Activated T-cell treated with anti-CD3 and anti-CD28 coated beads, Interleukin-2, amount 50 U/mL, for 72 hours (primary cell): Measurements from ENCODE around the gene ATG10. TPM values are rescaled to one million over a fixed set of nuclear protein-coding genes. Genes with fewer than 3 reads are reported as not detected.

Source experiments
- ATAC-seq, 2 donors: fragments of 150-1000 bp; cut with Tn5 transposase; replicated peaks in 1 of 2; 2 replicates each; pipeline ENCODE4 v1.10.0; 2021; ENCODE audit warnings: moderate library complexity in 2 of 2, mild to moderate bottlenecking in 1 of 2
- DNase-seq, 2 donors: peaks; one replicate each; pipeline ENCODE4 v3.0.0; 2021 to 2022; ENCODE audit warnings: mixed read lengths in 1 of 2
- H3K27ac Mint-ChIP-seq: one replicate; pipeline ENCODE4 v1.8.0; 2022; ENCODE audit warnings: mild to moderate bottlenecking, moderate library complexity, mixed read lengths
- H3K27me3 Mint-ChIP-seq: one replicate; pipeline ENCODE4 v1.8.0; 2022; ENCODE audit warnings: low read depth, mixed read lengths
- H3K36me3 Mint-ChIP-seq, 2 donors: one replicate each; pipeline ENCODE4 v1.8.0; 2022; ENCODE audit warnings: mixed read lengths in 2 of 2, mild to moderate bottlenecking in 1 of 2; ENCODE audit not compliant: insufficient read depth in 2 of 2
- H3K4me1 Mint-ChIP-seq: one replicate; pipeline ENCODE4 v1.8.0; 2022; ENCODE audit warnings: low read depth, mixed read lengths
- H3K4me3 Mint-ChIP-seq, 2 donors: one replicate each; pipeline ENCODE4 v1.8.0; 2022; ENCODE audit warnings: mild to moderate bottlenecking in 2 of 2, mixed read lengths in 2 of 2, moderate library complexity in 2 of 2
- H3K9me3 Mint-ChIP-seq, 2 donors: one replicate each; pipeline ENCODE4 v1.8.0; 2022; ENCODE audit warnings: mixed read lengths in 2 of 2
- total RNA-seq, 2 donors: library from RNA; stranded (reverse); gene quantifications; one replicate each; pipeline ENCODE4 v1.2.3, GENCODE V29; 2022

Gene ATG10
- total RNA-seq, 2 donors from 2014 or later, result 8.5 to 11.7 TPM

DNA sequence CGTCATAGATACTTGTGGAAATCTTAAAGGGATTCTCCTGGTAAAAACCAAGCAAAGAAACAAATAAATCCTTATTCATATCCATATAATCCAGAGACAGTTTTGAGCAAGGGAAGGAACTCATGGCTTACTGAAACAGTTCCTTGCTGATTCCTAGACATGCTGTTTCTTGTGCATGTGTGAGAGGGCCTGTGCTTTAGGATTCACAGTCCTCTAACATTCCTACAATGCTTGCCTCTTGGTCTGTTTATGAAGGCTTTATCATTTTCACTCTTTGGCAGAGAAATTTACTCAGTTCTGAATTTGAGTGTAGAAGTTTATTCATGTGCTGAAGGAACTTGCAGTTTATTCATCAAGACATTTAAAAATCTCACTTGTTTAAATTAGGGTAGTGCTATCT, 183.0 kb downstream of the ATG10 start:
- H3K27ac Mint-ChIP-seq, result no peak overlapping the region
- H3K27me3 Mint-ChIP-seq, result no peaks in the 10 kb centered on the region
- H3K36me3 Mint-ChIP-seq, result no peaks in the 10 kb centered on the region
- H3K4me3 Mint-ChIP-seq, result no peak overlapping the region
- DNase-seq, result no peak
- ATAC-seq, result no peak
- H3K9me3 Mint-ChIP-seq, result no peaks in the 10 kb centered on the region
- no peaks in the 10 kb centered on the region for H3K4me1 Mint-ChIP-seq

DNA sequence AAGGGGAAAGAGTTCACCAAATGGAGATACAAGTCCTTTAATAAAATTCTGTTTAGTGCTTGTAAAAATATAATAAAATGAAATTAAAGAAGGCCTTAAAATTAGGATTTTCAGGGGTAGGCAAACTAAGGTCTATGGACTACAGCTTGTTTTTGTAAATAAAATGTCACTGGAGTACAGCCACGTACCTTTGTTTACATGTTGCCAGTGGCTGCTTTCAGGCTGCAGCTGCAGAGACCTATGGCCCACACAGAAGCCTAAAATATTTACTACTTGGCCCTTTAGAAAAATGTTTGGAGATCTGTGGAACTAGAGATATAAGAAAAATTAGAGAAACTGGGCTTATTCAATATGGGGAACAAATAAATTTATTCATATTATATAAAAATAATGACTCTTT, 183.5 kb downstream of the ATG10 start:
- Mint-ChIP-seq H3K9me3 (no peaks in the 10 kb centered on the region), H3K36me3 (no peaks in the 10 kb centered on the region), H3K4me3 (no peak overlapping the region), H3K27me3 (no peaks in the 10 kb centered on the region), H3K27ac (no peak overlapping the region), H3K4me1 (no peaks in the 10 kb centered on the region)
- DNase-seq (no peak), ATAC-seq (no peak)

DNA sequence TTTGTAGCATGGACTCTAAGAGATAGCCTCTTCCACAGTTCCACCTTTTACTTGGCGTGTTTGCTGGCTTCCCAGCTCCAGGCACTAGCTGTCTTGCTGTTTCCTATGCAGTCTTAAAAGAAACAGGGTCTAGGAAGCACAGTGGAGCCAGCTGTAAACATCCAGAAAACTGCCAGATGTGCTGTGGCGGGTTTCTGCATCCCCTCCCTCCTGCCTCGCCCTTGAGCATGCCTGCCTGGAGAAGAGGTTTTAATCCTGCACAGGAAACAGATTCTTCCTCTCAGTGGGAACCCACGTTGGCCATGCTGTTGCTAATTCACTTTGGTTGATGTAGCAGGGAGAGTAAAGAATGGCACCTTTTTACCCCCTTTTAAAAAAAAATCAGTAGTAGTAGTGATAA, 185.1 kb downstream of the ATG10 start:
- no peaks in the 10 kb centered on the region for H3K27me3 Mint-ChIP-seq
- DNase-seq (no peak), ATAC-seq (no peak)
- H3K9me3 Mint-ChIP-seq, result no peaks in the 10 kb centered on the region
- H3K27ac Mint-ChIP-seq, result no peak overlapping the region
- no peak overlapping the region for H3K4me3 Mint-ChIP-seq
- H3K36me3 Mint-ChIP-seq, result no peaks in the 10 kb centered on the region
- H3K4me1 Mint-ChIP-seq, result no peaks in the 10 kb centered on the region

DNA sequence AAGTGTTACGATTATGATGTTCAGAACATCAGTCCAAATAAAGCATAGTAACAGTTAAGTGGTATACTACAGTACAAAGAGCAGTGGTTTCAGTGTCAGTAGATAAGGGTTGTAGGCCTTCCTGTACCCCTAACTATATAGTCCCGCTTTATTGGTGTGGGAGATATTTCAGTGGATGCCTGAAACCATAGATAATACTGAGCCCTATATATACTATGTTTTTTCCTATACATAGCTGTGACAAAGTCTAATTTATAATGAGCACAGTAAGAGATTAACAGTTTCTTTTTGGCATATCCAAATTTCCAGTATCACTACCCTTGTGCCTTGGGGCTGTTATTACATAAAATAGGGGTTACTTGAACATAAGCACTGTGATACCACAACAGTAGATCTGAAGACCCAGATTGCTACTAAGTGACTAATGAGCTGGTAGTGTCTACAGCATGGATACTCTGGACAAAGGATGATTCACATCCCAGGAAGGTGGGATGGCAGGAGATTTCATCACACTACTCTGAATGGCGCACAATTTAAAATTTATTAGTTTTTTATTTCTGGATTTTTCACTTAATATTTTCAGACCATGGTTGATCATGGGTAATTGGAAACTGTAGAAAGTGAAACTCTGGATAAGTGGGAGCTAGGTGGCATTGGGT, 187.1 kb downstream of the ATG10 start:
- Mint-ChIP-seq H3K9me3 (no peaks in the 10 kb centered on the region), H3K36me3 (no peaks in the 10 kb centered on the region), H3K4me3 (no peak overlapping the region), H3K27me3 (no peaks in the 10 kb centered on the region), H3K27ac (no peak overlapping the region), H3K4me1 (peaks cover 9% of the 10 kb centered on the region)
- ATAC-seq, result no peak
- DNase-seq, result no peak

DNA sequence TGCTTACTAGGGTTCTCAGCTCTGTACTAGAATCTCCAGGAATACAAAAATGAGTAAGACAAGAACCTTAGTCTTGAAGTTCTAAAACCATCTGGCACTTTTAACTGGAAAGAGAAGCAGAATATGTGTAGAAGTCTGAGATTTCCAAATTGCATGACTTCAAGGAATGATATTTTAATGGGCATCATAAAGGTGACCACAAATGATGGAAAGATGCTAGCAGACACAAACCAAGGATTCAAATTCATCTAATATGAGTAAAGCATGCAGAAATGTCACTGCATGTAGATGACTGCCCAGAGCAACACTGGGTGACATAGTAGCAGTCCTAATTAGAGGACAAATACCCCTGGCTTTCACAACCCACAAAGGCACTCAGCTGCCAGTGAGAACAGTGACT, 189.1 kb downstream of the ATG10 start:
- H3K4me3 Mint-ChIP-seq, result no peak overlapping the region
- DNase-seq (no peak), ATAC-seq (no peak)
- no peaks in the 10 kb centered on the region for H3K27me3 Mint-ChIP-seq
- H3K4me1 Mint-ChIP-seq, result peaks cover 20% of the 10 kb centered on the region
- no peaks in the 10 kb centered on the region for H3K9me3 Mint-ChIP-seq
- no peaks in the 10 kb centered on the region for H3K36me3 Mint-ChIP-seq
- H3K27ac Mint-ChIP-seq, result no peak overlapping the region

DNA sequence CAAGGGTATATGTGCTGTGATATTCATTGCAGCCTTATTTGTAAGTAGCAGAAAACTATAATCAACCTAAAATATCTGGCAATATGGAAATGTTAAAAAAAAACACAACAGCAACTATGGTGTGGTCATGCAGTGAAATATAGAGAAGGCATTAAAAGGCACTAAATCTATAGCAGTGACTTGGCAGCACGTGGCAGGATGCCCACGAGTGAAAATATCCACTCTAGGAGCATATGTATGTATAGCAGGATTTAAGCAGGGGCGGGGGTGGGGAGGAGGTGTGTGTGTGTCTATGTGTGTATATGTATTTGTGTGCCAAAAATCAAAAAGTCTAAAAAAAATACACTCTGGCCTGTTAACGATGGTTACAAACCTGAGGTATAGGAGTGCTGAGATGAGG, 190.8 kb downstream of the ATG10 start:
- Mint-ChIP-seq H3K4me1 (peaks cover 20% of the 10 kb centered on the region), H3K36me3 (no peaks in the 10 kb centered on the region)
- no peak for ATAC-seq

DNA sequence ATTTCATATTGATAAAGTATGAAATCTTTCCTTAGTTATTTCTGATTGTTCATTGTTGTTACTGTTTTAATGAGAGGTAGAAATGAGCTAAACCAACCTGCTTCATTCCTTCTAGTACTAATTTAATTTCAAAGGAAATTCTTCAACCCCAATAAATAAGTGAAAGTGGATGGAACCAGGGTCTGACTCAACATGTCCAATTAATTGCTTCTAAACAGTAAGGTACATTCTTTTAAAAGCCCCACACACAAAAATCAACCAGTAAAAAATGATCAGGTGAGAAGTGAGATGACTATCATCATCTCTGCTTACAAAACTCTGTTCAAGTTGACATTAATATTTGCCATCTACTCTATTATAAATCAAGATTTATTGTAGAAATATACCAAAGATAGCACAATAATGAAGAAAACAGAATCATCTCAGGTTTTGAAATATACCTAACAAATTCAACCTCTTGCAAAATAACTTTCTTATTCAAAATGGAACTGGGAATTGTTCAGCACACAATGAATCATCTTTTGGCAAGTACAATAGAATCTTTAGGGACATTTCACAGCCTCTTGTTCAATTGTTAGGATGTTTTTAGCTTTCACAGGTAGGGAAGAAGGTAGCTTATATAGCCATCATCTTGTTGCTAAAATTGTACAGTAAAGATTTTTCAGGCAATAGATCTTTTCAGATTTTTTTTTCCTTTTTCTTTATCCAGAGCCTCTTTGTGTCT, 191.8 kb downstream of the ATG10 start:
- Mint-ChIP-seq H3K27ac (no peak overlapping the region), H3K36me3 (no peaks in the 10 kb centered on the region)
- no peak for ATAC-seq

More for the DNA sequence above, 190.8 kb downstream of the ATG10 start:
- DNase-seq, result no peak
- no peak overlapping the region for H3K4me3 Mint-ChIP-seq
- H3K27ac Mint-ChIP-seq, result no peak overlapping the region
- no peaks in the 10 kb centered on the region for H3K27me3 Mint-ChIP-seq
- H3K9me3 Mint-ChIP-seq, result no peaks in the 10 kb centered on the region

DNA sequence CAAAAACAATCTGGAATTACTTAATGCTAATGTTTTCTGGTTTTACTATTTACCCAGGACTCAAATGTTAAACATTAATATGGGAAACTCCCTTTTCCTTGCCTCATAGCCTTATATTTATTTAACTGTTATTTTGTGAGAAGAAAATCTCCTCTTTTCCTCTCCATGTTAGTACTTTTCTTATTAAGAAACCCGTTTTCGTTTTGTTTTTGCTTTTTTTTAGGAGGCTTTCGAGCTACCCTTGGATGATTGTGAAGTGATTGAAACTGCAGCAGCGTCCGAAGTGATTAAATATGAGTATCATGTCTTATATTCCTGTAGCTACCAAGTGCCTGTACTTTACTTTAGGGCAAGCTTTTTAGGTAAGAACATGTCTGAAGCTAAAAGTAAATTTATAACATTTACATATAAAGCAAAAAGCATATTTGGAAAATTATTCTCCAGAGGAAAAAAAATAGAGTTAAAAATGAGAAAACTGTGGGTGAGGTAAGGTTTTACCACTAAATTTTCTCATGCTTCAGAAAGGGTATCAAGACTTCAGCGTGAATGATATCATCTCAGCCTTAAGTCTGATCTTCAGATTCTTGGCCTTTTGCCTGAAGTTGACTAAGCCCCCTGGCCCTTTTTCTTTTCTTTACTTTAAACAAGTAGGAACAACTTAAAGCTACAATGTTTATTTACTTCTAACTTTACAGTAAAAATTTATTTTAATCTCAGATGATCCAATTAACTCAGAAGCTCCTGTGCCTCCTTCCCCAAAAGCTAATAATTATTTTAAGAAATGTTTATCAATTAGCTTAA, 192.6 kb downstream of the ATG10 start:
- Mint-ChIP-seq H3K4me3 (no peak overlapping the region), H3K9me3 (no peaks in the 10 kb centered on the region), H3K27me3 (no peaks in the 10 kb centered on the region), H3K36me3 (no peaks in the 10 kb centered on the region), H3K4me1 (peaks cover 20% of the 10 kb centered on the region), H3K27ac (no peak overlapping the region)
- no peak for ATAC-seq
- no peak for DNase-seq

More for the DNA sequence above, 191.8 kb downstream of the ATG10 start:
- Mint-ChIP-seq H3K27me3 (no peaks in the 10 kb centered on the region), H3K9me3 (no peaks in the 10 kb centered on the region), H3K4me3 (no peak overlapping the region), H3K4me1 (peaks cover 20% of the 10 kb centered on the region)
- no peak for DNase-seq

DNA sequence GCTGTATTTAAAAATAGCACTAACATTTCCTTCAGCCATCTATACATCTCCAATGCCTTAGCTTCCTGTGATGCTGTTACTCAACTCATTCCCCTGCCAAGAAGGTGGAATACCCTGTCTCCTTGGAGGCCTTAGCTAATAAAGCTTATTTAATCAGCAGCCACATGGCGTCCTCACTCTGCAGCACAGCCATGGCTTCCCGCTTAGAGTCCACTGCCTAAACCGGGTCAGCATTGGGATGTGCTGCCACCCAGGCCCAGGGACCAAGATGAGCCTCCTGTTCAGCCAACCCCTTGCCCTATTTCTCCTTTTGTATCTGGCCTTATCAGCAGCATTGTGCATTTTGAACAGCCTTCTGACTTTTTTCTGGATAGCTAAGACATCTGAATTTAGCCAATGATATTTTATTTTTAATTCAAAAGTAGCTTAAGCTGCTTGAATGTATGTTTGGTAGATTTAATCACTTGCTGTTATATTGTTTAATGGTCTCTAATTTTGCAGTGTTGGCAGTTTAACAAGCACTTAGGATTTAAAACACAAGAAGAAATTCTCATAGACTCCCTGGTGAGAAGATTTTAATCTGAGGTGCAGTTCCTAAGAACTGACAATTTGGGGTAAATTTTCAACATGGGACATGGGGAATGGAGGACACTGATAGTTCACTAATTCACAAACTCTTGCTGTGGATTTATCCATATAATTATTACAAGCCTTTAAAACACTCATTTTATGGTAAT, 193.3 kb downstream of the ATG10 start:
- ATAC-seq (no peak), DNase-seq (no peak)
- Mint-ChIP-seq H3K36me3 (no peaks in the 10 kb centered on the region), H3K27me3 (no peaks in the 10 kb centered on the region), H3K27ac (peak overlapping the region; percentile 51), H3K4me3 (no peak overlapping the region), H3K9me3 (no peaks in the 10 kb centered on the region), H3K4me1 (peaks cover 20% of the 10 kb centered on the region)

DNA sequence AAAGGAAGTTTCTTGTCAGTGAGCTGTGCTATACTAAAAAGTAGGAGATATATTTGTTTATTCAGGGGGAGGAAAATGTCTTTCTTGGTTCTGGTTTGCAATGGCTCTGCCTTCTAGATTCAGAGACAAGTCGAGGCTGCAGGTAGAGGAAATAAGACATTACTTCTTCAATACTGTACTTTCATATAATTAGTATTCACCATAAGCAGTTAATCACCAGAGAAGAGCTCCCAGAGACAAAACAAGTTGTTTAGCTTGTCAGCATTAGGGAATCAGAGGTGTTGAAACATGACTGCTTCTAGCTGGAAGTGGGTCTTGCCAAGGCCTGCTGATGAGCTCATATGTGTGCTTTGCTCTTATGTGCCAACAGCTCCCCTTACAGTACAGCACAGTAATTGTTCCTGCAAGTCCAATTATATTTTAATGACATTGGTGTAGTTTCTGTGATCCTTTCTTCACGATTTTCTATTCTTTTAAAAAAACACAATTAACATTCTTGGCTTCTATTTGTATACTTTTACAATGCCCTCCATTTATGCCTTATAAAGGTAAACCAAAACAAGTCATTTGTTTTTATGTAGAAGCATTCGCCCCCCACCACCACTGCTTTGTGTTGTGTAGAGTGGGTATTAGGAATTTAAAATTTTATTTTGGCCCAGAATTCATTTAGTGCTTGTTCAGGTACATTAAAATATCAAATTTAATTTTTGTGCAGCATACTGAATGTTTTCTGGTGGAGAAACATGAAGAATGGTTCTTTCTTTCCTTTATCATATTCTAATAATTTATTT, 194.1 kb downstream of the ATG10 start:
- ATAC-seq (peak; percentile 84 to 87), DNase-seq (peak; percentile 13 to 24)
- Mint-ChIP-seq H3K9me3 (no peaks in the 10 kb centered on the region), H3K4me1 (peaks cover 20% of the 10 kb centered on the region), H3K27ac (peak overlapping the region; percentile 51), H3K36me3 (no peaks in the 10 kb centered on the region), H3K27me3 (no peaks in the 10 kb centered on the region), H3K4me3 (no peak overlapping the region)

DNA sequence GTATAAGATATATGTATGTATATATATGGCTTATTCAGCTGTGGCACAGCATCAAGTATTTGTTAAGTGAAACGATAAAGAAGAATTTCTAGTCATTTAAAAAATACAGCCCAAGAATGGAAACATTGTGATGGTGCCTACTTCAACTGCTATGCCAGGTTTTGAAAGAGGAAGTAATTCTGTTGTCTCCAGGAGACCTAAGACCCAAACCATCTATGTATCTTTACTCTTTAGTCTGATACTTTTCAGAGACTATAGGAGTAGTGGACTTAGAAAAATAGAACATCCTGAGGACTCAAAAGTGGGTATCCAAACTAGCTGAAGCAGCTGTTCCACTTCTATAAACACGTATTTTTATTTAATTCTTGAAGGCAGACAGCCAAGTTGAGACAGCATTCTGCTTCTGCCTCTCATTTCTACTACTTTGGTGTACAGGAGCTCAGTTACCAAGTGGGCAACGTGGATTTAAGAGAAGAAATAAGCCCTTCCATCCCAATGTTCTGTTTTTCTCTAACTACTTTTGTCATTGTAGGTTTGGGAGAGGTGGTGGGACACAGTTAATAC, 195.6 kb downstream of the ATG10 start:
- no peak overlapping the region for H3K27ac Mint-ChIP-seq
- no peaks in the 10 kb centered on the region for H3K36me3 Mint-ChIP-seq
- peaks cover 20% of the 10 kb centered on the region for H3K4me1 Mint-ChIP-seq
- H3K27me3 Mint-ChIP-seq, result no peaks in the 10 kb centered on the region
- ATAC-seq, result no peak
- H3K4me3 Mint-ChIP-seq, result no peak overlapping the region
- no peaks in the 10 kb centered on the region for H3K9me3 Mint-ChIP-seq
- no peak for DNase-seq

DNA sequence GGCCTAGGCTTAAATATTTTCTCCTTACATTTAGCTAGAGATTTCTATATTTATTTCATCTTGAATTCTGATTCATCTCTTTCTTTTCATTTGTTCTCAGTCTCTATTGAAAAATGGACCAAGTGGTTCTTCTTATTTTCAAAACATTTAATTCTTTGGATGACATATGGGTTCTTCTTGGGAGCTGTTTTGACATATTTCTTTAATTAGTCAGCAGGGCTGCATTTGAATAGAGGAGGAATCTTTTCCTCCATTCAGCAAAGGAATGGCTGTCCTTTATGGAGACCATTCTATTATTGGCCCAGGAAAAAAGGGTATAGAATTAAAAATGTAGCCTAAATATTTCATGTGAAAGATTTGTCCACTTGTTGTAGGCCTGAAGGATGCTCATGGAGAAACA, 196.5 kb downstream of the ATG10 start:
- DNase-seq (no peak), ATAC-seq (no peak)
- Mint-ChIP-seq H3K4me1 (peaks cover 17% of the 10 kb centered on the region), H3K4me3 (no peak overlapping the region), H3K9me3 (no peaks in the 10 kb centered on the region), H3K36me3 (no peaks in the 10 kb centered on the region), H3K27me3 (no peaks in the 10 kb centered on the region), H3K27ac (no peak overlapping the region)
